Stimulated activated CD4-positive, alpha-beta T cell treated with anti-CD3 and anti-CD28 coated beads, Interleukin-4, amount 100 ng/mL, for 1 hour (primary cell): ENCODE measurements around the gene ARL16.
A peak's percentile ranks its signal among the peaks of the same experiment; 100 is the strongest.

ENCODE experiments used
- DNase-seq: peaks from one replicate; pipeline ENCODE4 v3.0.0-alpha.2; 2020

Gene ARL16

DNA sequence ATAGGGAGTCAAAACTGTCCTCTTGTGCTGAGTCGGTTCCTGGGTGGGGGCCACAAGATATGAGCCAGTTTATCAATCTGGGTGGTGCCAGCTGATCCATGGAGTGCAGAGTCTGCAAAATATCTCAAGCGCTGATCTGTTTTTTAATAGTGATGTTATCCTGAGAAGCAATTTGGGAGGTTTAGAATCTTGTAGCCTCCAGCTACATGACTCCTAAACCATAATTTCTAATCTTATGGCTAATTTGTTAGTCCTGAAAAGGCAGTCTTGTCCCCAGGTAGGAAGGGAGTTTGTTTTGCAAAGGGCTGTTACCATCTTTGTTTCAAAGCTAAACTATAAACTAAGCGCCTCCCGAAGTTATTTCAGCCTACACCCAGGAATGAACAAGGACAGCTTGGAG is 44.9 kb downstream of the ARL16 start:
- DNase-seq, result no peak

DNA sequence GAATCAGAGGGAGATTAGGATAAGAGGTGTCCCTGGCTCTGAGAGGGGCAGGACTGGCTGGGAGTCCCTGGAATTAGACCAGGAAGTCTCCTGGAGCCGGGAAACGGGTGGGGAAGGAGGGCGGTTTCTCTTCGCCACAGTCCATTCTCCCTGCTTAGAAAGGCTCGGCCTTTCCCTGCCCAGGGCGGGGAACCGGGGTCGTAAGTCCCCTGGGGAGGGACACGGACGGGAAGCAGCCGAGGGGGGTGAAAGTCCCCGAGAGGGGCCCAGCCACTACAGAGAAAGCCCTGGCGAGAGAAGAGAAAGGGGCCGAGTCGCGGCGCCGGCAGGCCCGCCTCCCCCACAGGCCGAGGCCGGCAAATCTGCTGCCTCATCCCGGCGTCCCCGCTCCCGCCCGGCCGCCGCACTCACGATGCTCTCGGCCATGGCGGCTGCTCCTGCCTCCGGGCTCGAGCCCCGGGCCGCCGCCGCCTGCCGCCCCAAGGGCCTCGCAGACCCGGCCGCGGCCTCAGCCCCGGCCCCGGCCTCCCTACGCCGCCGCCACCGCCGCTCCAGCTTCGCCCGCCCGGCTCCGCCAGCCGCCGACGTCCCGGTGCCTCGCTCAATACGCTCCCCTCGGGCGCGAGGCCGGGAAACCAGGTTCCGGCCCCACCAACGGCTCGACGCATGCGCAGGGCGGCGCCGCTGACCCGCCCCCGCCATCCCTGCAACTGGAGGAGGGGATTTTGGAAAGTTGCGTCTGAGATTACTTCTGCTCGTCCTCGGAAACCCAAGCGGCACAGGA is 46.9 kb downstream of the ARL16 start, which contains the start of the genes NPLOC4 and TSPAN10:
Gene NPLOC4, minus strand, starts transcription at position 608 of the 784 bp plus-strand sequence. Its CDS starts 182 bp downstream, at position 426.
Gene TSPAN10, plus strand, starts transcription at position 692 of the 784 bp plus-strand sequence. CDS start 5,217 bp downstream, outside the sequence.
- peak; percentile 86 for DNase-seq

DNA sequence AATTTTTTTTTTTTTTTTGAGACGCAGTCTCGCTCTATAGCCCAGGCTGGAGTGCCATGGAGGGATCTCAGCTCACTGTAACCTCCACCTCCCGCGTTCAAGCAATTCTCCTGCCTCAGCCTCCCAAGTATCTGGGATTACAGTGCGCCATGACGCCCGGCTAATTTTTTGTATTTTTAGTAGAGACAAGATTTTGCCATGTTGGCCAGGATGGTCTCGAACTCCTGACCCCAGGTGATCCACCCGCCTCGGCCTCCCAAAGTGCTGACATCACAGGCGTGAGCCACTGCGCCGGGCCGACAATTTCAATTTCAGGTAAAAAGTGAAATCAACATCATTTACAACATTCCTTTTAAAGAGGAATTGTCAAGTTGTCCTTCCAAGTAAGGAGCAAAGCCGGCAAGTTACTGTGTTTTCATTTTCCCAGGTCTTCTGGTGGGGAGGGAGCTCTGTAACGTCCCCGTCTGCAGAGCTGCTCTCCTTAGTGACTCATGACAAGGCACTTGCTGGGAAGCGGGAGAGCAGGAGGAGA is 47.6 kb downstream of the ARL16 start:
- no peak for DNase-seq

DNA sequence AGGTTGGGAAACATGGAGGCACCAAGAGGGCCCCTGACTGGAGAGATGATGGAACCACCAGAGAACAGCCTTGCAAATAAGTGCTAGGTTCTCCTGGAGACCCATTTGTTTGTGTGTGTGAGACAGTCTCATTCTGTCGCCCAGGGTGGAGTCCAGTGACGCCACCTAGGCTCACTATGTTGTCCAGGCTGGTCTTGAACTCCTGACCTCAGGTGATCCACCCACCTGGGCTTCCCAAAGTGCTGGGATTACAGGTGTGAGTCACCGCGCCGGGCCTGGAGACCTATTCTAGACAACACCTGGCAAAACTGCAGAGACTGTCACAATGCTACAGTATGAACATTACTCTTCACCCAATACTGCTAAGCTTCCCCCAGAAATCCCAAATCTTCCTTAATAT is 48.2 kb downstream of the ARL16 start:
- no peak for DNase-seq

DNA sequence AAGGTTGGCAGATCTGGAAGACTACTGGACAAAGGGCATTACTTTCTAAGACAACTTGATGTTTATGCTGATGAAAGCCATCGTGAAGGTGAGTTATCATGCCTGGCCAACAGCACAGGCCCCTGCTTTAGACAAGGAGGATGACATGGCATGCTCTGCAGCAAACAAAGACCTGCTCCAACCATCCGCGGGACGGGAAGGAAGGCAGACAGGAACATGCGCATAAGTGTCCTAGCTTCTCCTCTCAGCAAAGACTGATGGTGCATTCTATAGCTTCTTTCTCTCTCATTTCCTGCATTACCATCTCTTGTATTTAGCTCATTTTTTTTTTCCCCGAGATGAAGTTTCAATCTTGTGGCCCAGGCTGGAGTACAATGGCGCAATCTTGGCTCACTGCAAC is 52.1 kb downstream of the ARL16 start:
- DNase-seq, result no peak
